Heart left ventricle (tissue), 16 donors: ENCODE measurements around the gene CCDC88B. TPM values are rescaled to one million over a fixed set of nuclear protein-coding genes. Genes with fewer than 3 reads are reported as not detected.

Experiments used
- ATAC-seq, 4 donors: fragments of 200-7000 bp; cut with Tn5 transposase; one replicate each; pipeline ENCODE4 v1.9.1; 2020 to 2022; ENCODE audit warnings: moderate library complexity in 4 of 4, mild to moderate bottlenecking in 3 of 4, moderate number of reproducible peaks in 1 of 4
- DNase-seq, 5 donors: peaks; one replicate each; pipeline ENCODE4 v3.0.0-alpha.2; 2020
- H3K27ac ChIP-seq, 12 donors: fragments of 200-600 bp; sonication (generic) in 4 of 12; one replicate each; pipeline versions ENCODE4 v1.5.0 to v1.8.0; 2016 to 2022; ENCODE audit warnings: mild to moderate bottlenecking in 2 of 12
- H3K27me3 ChIP-seq, 9 donors: fragments of 200-600 bp; sonication (generic) in 2 of 9; one replicate each; pipeline versions ENCODE4 v1.5.1 to v1.8.0; 2016 to 2022; ENCODE audit warnings: mild to moderate bottlenecking in 3 of 9
- H3K36me3 ChIP-seq, 9 donors: fragments of 200-600 bp; sonication (generic) in 2 of 9; one replicate each; pipeline versions ENCODE4 v1.5.0 to v1.8.0; 2018 to 2022; ENCODE audit warnings: mild to moderate bottlenecking in 2 of 9
- H3K4me1 ChIP-seq, 12 donors: fragments of 200-600 bp; sonication (generic) in 4 of 12; one replicate each; pipeline versions ENCODE4 v1.5.0 to v1.8.0; 2016 to 2022; ENCODE audit warnings: mild to moderate bottlenecking in 3 of 12
- H3K4me3 ChIP-seq, 12 donors: fragments of 200-600 bp; sonication (generic) in 4 of 12; one replicate each; pipeline versions ENCODE4 v1.5.0 to v1.8.0; 2017 to 2022; ENCODE audit warnings: mild to moderate bottlenecking in 9 of 12, moderate library complexity in 4 of 12
- H3K9me3 ChIP-seq, 12 donors: fragments of 200-600 bp; sonication (generic) in 4 of 12; one replicate each; pipeline versions ENCODE4 v1.5.0 to v1.8.0; 2016 to 2022; ENCODE audit warnings: mild to moderate bottlenecking in 1 of 12
- POLR2A ChIP-seq, 2 donors: fragments of 450-650 bp; IDR thresholded peaks; one replicate each; pipeline ENCODE4 v1.6.1; 2017; ENCODE audit warnings: antibody characterized with exemption in 2 of 2, mild to moderate bottlenecking in 2 of 2, moderate library complexity in 2 of 2
- WGBS, 4 donors: extraction: QIAGEN DNeasy Blood & Tissue Kit in 2 of 4; methylation state at CpG; one replicate each; pipeline versions ENCODE4 v1.1.5 to v1.1.7; 2013 to 2018; 5-methylcytosine and 5-hydroxymethylcytosine counted together
- intact Hi-C, 10 donors: fragments of 100-400 bp; cut with DNase I; formaldehyde crosslinking; loops; one replicate each; pipeline versions ENCODE4 v1.11.1 to v1.14.2; 2022
- microRNA counts, 2 donors: library from miRNA; unstranded; fragments of <30 nt; microRNA quantifications; one replicate each; lab custom pipeline; 2016
- microRNA-seq, 4 donors: library from miRNA; unstranded; fragments of <30 nt; microRNA quantifications; one replicate each; pipeline versions ENCODE4 to v1.2.0, GENCODE V29; 2017 to 2020
- polyA plus RNA-seq, 2 donors: library from polyadenylated mRNA; stranded (reverse); fragments of 200-250 nt; gene quantifications; one replicate each; pipeline ENCODE4 v1.2.3, GENCODE V29; 2013
- total RNA-seq, 9 donors: library from RNA; depleted of rRNA in 2 of 9; stranded (reverse); fragments of >200 nt in 2 of 9; fragmentation: NEBNext Ultra II Directional in 3 of 9; extraction: Animal tissue kit (Norgen Biotek cat#: 25700) in 3 of 9; gene quantifications; one replicate each; pipeline versions ENCODE4 v1.1.0 to v1.2.4, GENCODE V29; 2016 to 2023
- TF ChIP-seq, protein P1 (sequence below), 12 donors: fragments of 200-600 bp; sonication (generic) in 4 of 12; IDR thresholded peaks; one replicate each; pipeline versions ENCODE4 v1.5.0 to v1.8.0; 2018 to 2022; ENCODE audit warnings: antibody characterized with exemption in 12 of 12, mild to moderate bottlenecking in 5 of 12
- donor health status: ischemic (EF 13 %, LVEDD 7.1; RV severe dilation, severe dysfunction).
- donor health status: healthy with polysubstance abuse.
- donor health status: DM: no; HTN: yes; CAD: no.
- donor health status: DM: no; HTN: no; CAD: no.
- donor health status: ischemic (EF 25% LVEDD 6.9; RV normal size, moderate dysfunction).
- donor health status: ischemic (EF 25% LVEDD 5.7; RV mildly dilated, moderate dysfunction).
- donor health status: healthy.
- donor health status: DM: yes; HTN: yes; CAD: no.
- donor health status: ischemic (EF 35%, LVEDD 5.7; RV mildly dilated, moderate dysfunction).
- donor health status: nonischemic (EF 11% LVEDD 7.7; RV severe dilation, severe dysfunction).
- donor health status: DM: yes; HTN: yes; CAD: no.
- donor health status: PGD.
- donor health status: ischemic (EF 29% LVEDD 5.4; RV normal size, mild dysfunction).
- donor health status: nonischemic (EF 23%, LVEDD 6.1; RV moderate dilation, normal function).

The CCDC88B gene
- total and polyA plus RNA-seq, 11 donors, result 4.1 to 24.0 (median 8.1) TPM

GRCh38 chr11:64406221-64406946, 66.4 kb downstream of the CCDC88B start:
- H3K27ac ChIP-seq, result peak overlapping the region in 4 of 12 donors; percentile 28 to 47 (median 32)
- DNase-seq (peak; percentile 64 to 87 (median 68)), ATAC-seq (peak; percentile 51 to 88 (median 86))
- TF ChIP-seq POLR2A (IDR thresholded peaks at IDR 0.05), result no peak
- TF ChIP-seq, protein P1, sequence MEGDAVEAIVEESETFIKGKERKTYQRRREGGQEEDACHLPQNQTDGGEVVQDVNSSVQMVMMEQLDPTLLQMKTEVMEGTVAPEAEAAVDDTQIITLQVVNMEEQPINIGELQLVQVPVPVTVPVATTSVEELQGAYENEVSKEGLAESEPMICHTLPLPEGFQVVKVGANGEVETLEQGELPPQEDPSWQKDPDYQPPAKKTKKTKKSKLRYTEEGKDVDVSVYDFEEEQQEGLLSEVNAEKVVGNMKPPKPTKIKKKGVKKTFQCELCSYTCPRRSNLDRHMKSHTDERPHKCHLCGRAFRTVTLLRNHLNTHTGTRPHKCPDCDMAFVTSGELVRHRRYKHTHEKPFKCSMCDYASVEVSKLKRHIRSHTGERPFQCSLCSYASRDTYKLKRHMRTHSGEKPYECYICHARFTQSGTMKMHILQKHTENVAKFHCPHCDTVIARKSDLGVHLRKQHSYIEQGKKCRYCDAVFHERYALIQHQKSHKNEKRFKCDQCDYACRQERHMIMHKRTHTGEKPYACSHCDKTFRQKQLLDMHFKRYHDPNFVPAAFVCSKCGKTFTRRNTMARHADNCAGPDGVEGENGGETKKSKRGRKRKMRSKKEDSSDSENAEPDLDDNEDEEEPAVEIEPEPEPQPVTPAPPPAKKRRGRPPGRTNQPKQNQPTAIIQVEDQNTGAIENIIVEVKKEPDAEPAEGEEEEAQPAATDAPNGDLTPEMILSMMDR (IDR thresholded peaks at IDR 0.05), result no peak
- H3K4me1 ChIP-seq, result peaks cover 0 to 21% (median 11%) of the 10 kb centered on the region in 12 donors
- no peak overlapping the region for H3K4me3 ChIP-seq
- 15 to 21% (median 19%) methylated on average over 8 to 10 of the region's 10 CpGs for WGBS, 4 donors
- H3K27me3 ChIP-seq, result no peaks in the 10 kb centered on the region
- intact Hi-C loops, result no loop called here
- no peaks in the 10 kb centered on the region for H3K9me3 ChIP-seq
- H3K36me3 ChIP-seq, result no peaks in the 10 kb centered on the region

MicroRNAs within 50 kb of the gene (microRNA counts, 767-probe panel; counts per million panel counts)
- microRNA hsa-miR-1237 (lab: Ali Mortazavi, UCI), result 0 to 71.6 counts per million in 2 donors

Small RNA genes within 50 kb of the gene (microRNA-seq; reads per million reads assigned to microRNA genes)
- gene MIR1237 (0 to 3.3 (median 0.94) reads per million in 4 donors), gene MIR7155 (0.62 to 1.2 (median 0.71) reads per million in 4 donors)

Other genes with a start within 250 kb of the CCDC88B start
- gene MACROD1, start 174.1 kb upstream of the CCDC88B start, total RNA-seq, result 100 to 1,000 TPM in 6 of 9 donors, 10 to 100 TPM in 3; 61.3 to 166 (median 116) TPM
- gene MACROD1, start 174.1 kb upstream of the CCDC88B start, polyA plus RNA-seq, result 100 to 1,000 TPM in 1 of 2 donors, 10 to 100 TPM in 1; 48.9 to 287 TPM
- 100 to 1,000 TPM in 2 of 9 donors, 10 to 100 TPM in 7; 74.9 to 143 (median 88.8) TPM for gene STIP1, start 154.0 kb upstream of the CCDC88B start, total RNA-seq
- 100 to 1,000 TPM in 1 of 2 donors, 10 to 100 TPM in 1; 68.8 to 175 TPM for gene STIP1, start 154.0 kb upstream of the CCDC88B start, polyA plus RNA-seq
- 10 to 100 TPM in 2 of 9 donors, 1 to 10 TPM in 7; 3.4 to 71.5 (median 5.7) TPM for gene FERMT3, start 133.5 kb upstream of the CCDC88B start, total RNA-seq
- gene FERMT3, start 133.5 kb upstream of the CCDC88B start, polyA plus RNA-seq, result 1 to 10 TPM; 2.8 to 7.9 TPM
- gene TRPT1, start 114.0 kb upstream of the CCDC88B start, total RNA-seq, result 100 to 1,000 TPM in 2 of 9 donors, 10 to 100 TPM in 7; 51.2 to 146 (median 63.3) TPM
- 100 to 1,000 TPM in 1 of 2 donors, 10 to 100 TPM in 1; 65.3 to 123 TPM for gene TRPT1, start 114.0 kb upstream of the CCDC88B start, polyA plus RNA-seq
- 10 to 100 TPM; 63.7 to 93.0 (median 70.3) TPM for gene NUDT22, start 113.9 kb upstream of the CCDC88B start, total RNA-seq
- gene NUDT22, start 113.9 kb upstream of the CCDC88B start, polyA plus RNA-seq, result 10 to 100 TPM; 74.9 to 90.9 TPM
- 10 to 100 TPM; 31.2 to 63.6 (median 47.2) TPM for gene DNAJC4, start 109.7 kb upstream of the CCDC88B start, total RNA-seq
- gene DNAJC4, start 109.7 kb upstream of the CCDC88B start, polyA plus RNA-seq, result 100 to 1,000 TPM in 1 of 2 donors, 10 to 100 TPM in 1; 33.8 to 123 TPM
- gene VEGFB, start 105.6 kb upstream of the CCDC88B start, total RNA-seq, result 100 to 1,000 TPM; 172 to 332 (median 241) TPM
- gene VEGFB, start 105.6 kb upstream of the CCDC88B start, polyA plus RNA-seq, result 100 to 1,000 TPM; 127 to 304 TPM
- 10 to 100 TPM; 35.0 to 71.5 (median 51.8) TPM for gene FKBP2, start 99.1 kb upstream of the CCDC88B start, total RNA-seq
- gene FKBP2, start 99.1 kb upstream of the CCDC88B start, polyA plus RNA-seq, result 100 to 1,000 TPM; 226 to 250 TPM
- 100 to 1,000 TPM in 4 of 9 donors, 10 to 100 TPM in 5; 69.6 to 244 (median 90.4) TPM for gene PPP1R14B, start 93.3 kb upstream of the CCDC88B start, total RNA-seq
- 100 to 1,000 TPM; 160 to 167 TPM for gene PPP1R14B, start 93.3 kb upstream of the CCDC88B start, polyA plus RNA-seq
- 10 to 100 TPM in 3 of 9 donors, 1 to 10 TPM in 6; 7.6 to 19.1 (median 9.8) TPM for gene PLCB3, start 88.7 kb upstream of the CCDC88B start, total RNA-seq
- gene PLCB3, start 88.7 kb upstream of the CCDC88B start, polyA plus RNA-seq, result 10 to 100 TPM in 1 of 2 donors, 1 to 10 TPM in 1; 7.4 to 11.6 TPM
- gene BAD, start 55.5 kb upstream of the CCDC88B start, total RNA-seq, result 100 to 1,000 TPM in 2 of 9 donors, 10 to 100 TPM in 7; 41.5 to 123 (median 49.9) TPM
- gene BAD, start 55.5 kb upstream of the CCDC88B start, polyA plus RNA-seq, result 10 to 100 TPM; 76.9 to 94.6 TPM
- gene GPR137, start 54.4 kb upstream of the CCDC88B start, total RNA-seq, result 10 to 100 TPM; 24.3 to 48.3 (median 26.2) TPM
- gene GPR137, start 54.4 kb upstream of the CCDC88B start, polyA plus RNA-seq, result 10 to 100 TPM; 20.2 to 44.0 TPM
- not detected for gene KCNK4, start 48.9 kb upstream of the CCDC88B start, total RNA-seq
- gene KCNK4, start 48.9 kb upstream of the CCDC88B start, polyA plus RNA-seq, result not detected
- gene CATSPERZ, start 39.8 kb upstream of the CCDC88B start, total RNA-seq, result not detected
- gene CATSPERZ, start 39.8 kb upstream of the CCDC88B start, polyA plus RNA-seq, result not detected
- 100 to 1,000 TPM in 8 of 9 donors, 10 to 100 TPM in 1; 94.0 to 291 (median 145) TPM for gene ESRRA, start 34.7 kb upstream of the CCDC88B start, total RNA-seq
- 100 to 1,000 TPM; 217 to 260 TPM for gene ESRRA, start 34.7 kb upstream of the CCDC88B start, polyA plus RNA-seq
- 100 to 1,000 TPM in 4 of 9 donors, 10 to 100 TPM in 5; 80.0 to 169 (median 95.6) TPM for gene TRMT112, start 22.6 kb upstream of the CCDC88B start, total RNA-seq
- gene TRMT112, start 22.6 kb upstream of the CCDC88B start, polyA plus RNA-seq, result 100 to 1,000 TPM; 172 to 186 TPM
- gene PRDX5, start 22.1 kb upstream of the CCDC88B start, total RNA-seq, result 100 to 1,000 TPM; 220 to 561 (median 290) TPM
- gene PRDX5, start 22.1 kb upstream of the CCDC88B start, polyA plus RNA-seq, result 100 to 1,000 TPM; 385 to 882 TPM
- 10 to 100 TPM; 12.8 to 32.5 (median 18.3) TPM for gene RPS6KA4, start 19.0 kb downstream of the CCDC88B start, total RNA-seq
- gene RPS6KA4, start 19.0 kb downstream of the CCDC88B start, polyA plus RNA-seq, result 10 to 100 TPM; 15.0 to 30.4 TPM
- not detected for gene SLC22A11, start 215.7 kb downstream of the CCDC88B start, total RNA-seq
- not detected for gene SLC22A11, start 215.7 kb downstream of the CCDC88B start, polyA plus RNA-seq